ENCODE results near the gene RIOK3. TPM values are rescaled to one million over a fixed set of nuclear protein-coding genes. Genes with fewer than 3 reads are reported as not detected.

Gene RIOK3
- total and polyA plus RNA-seq, 2 experiments from 2014 or later: 63.6 to 83.7 TPM

DNA sequence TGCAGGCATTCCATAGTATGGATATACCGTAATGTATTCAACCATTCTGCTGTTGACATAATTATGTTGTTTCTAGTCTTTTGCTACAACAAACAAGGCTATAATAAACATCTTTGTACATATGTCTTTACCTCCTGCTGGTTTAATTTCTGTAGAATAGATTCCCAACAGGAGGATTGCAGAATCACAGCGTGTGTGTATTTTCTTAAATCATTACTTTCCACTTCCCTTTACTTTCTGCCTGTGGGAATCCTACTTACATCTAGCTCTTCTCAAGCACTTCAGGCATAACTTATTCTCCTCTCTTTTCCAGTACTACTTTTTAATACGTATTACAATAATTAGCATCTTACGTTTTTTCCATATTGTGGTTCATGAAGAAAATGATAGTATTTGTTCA, 13.0 kb upstream of the RIOK3 start:
- TF ChIP-seq, protein P1, sequence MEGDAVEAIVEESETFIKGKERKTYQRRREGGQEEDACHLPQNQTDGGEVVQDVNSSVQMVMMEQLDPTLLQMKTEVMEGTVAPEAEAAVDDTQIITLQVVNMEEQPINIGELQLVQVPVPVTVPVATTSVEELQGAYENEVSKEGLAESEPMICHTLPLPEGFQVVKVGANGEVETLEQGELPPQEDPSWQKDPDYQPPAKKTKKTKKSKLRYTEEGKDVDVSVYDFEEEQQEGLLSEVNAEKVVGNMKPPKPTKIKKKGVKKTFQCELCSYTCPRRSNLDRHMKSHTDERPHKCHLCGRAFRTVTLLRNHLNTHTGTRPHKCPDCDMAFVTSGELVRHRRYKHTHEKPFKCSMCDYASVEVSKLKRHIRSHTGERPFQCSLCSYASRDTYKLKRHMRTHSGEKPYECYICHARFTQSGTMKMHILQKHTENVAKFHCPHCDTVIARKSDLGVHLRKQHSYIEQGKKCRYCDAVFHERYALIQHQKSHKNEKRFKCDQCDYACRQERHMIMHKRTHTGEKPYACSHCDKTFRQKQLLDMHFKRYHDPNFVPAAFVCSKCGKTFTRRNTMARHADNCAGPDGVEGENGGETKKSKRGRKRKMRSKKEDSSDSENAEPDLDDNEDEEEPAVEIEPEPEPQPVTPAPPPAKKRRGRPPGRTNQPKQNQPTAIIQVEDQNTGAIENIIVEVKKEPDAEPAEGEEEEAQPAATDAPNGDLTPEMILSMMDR (IDR thresholded peaks at IDR 0.05; ENCODE audit: low read depth, low read length): no peak
- no peak overlapping the region for H3K27ac ChIP-seq

GRCh38 chr18:23442958-23443357, 10.1 kb upstream of the RIOK3 start:
- Histone ChIP-seq H3K9me3 (ENCODE audit: low read depth) (no peaks in the 10 kb centered on the region), H3K4me1 (ENCODE audit: low read depth) (no peaks in the 10 kb centered on the region), H3K4me3 (no peak overlapping the region), H3K27me3 (no peaks in the 10 kb centered on the region), H3K27ac (no peak overlapping the region), H3K36me3 (no peaks in the 10 kb centered on the region)
- TF ChIP-seq, protein P1 (IDR thresholded peaks at IDR 0.05; ENCODE audit: low read depth, low read length): no peak
- DNase-seq (ENCODE audit: low read depth in 1 of 2, low spot score in 1 of 2): no peak

More for the DNA sequence above, 13.0 kb upstream of the RIOK3 start:
- H3K4me1 ChIP-seq (ENCODE audit: low read depth): no peaks in the 10 kb centered on the region
- H3K27me3 ChIP-seq: no peaks in the 10 kb centered on the region
- no peak overlapping the region for H3K4me3 ChIP-seq
- no peak for DNase-seq (ENCODE audit: low read depth in 1 of 2, low spot score in 1 of 2)
- H3K9me3 ChIP-seq (ENCODE audit: low read depth): no peaks in the 10 kb centered on the region
- H3K36me3 ChIP-seq: no peaks in the 10 kb centered on the region

- Histone ChIP-seq H3K4me3 (no peak overlapping the region), H3K27me3 (no peaks in the 10 kb centered on the region), H3K36me3 (no peaks in the 10 kb centered on the region), H3K9me3 (ENCODE audit: low read depth) (no peaks in the 10 kb centered on the region), H3K4me1 (ENCODE audit: low read depth) (no peaks in the 10 kb centered on the region), H3K27ac (no peak overlapping the region)
- DNase-seq (ENCODE audit: low read depth in 1 of 2, low spot score in 1 of 2): no peak
- TF ChIP-seq, protein P1 (IDR thresholded peaks at IDR 0.05; ENCODE audit: low read depth, low read length): no peak
Observed at GRCh38 chr18:23448291-23448690, 4.8 kb upstream of the RIOK3 start.

DNA sequence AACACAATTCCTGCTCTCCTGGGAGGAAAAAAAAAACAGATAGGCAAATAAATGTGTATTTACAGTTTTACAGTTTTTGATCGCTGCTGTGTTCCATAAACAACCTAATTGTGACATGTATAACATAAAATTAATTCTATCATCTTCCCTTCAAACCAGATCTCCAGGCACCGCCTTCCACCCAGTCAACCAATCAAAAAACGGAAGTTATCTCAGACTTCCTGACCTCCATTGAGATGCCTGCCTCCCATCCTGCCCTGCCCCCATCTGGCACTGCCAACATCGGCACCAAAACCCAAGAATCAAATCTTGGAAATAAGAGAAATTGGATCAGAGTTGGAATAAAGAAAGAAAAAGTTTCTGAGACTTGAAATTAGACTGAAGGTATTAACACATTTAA, 3.1 kb upstream of the RIOK3 start:
- TF ChIP-seq, protein P1 (IDR thresholded peaks at IDR 0.05; ENCODE audit: low read depth, low read length): no peak
- Histone ChIP-seq H3K36me3 (no peaks in the 10 kb centered on the region), H3K27ac (no peak overlapping the region), H3K4me1 (ENCODE audit: low read depth) (peaks cover 8% of the 10 kb centered on the region), H3K27me3 (no peaks in the 10 kb centered on the region), H3K9me3 (ENCODE audit: low read depth) (no peaks in the 10 kb centered on the region), H3K4me3 (no peak overlapping the region)
- DNase-seq (ENCODE audit: low read depth in 1 of 2, low spot score in 1 of 2): no peak

DNA sequence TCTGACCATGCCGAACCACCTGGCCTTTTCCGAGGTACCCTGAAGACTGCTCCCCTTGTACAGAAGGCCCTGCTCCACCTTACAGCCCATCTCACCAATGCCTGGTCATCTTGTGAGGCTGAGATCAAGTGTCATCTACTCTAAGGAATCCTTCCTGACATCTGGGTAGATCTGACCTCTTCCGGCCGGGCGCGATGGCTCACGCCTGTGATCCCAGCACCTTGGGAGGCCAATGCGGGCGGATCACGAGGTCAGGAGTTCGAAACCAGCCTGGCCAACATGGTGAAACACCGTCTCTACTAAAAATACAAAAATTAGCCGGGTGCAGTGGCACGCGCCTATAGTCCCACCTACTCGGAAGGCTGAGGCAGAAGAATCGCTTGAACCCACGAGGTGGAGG, 2.1 kb upstream of the RIOK3 start:
- Histone ChIP-seq H3K4me3 (no peak overlapping the region), H3K27ac (no peak overlapping the region), H3K4me1 (ENCODE audit: low read depth) (peaks cover 8% of the 10 kb centered on the region), H3K36me3 (no peaks in the 10 kb centered on the region), H3K9me3 (ENCODE audit: low read depth) (no peaks in the 10 kb centered on the region), H3K27me3 (no peaks in the 10 kb centered on the region)
- TF ChIP-seq, protein P1 (IDR thresholded peaks at IDR 0.05; ENCODE audit: low read depth, low read length): no peak
- no peak for DNase-seq (ENCODE audit: low read depth in 1 of 2, low spot score in 1 of 2)

DNA sequence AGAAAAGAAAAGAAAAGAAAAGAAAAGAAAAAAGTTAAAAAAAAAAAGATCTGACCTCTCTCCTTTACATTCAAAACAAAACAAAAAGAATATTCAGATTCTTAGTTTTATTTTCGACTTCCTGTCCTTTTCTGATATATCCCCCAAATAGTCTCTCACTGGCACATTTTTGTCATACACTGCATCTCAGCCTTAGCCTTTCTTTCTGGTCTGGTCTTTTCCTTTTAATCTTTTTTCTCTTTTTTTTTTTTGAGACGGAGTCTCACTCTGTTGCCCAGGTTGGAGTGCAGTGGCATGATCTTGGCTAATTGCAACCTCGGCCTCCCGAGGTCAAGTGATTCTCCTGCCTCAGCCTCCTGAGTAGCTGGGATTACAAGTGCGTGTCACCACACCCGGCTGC, 1.6 kb upstream of the RIOK3 start:
- no peaks in the 10 kb centered on the region for H3K27me3 ChIP-seq
- peaks cover 8% of the 10 kb centered on the region for H3K4me1 ChIP-seq (ENCODE audit: low read depth)
- no peak for DNase-seq (ENCODE audit: low read depth in 1 of 2, low spot score in 1 of 2)
- TF ChIP-seq, protein P1 (IDR thresholded peaks at IDR 0.05; ENCODE audit: low read depth, low read length): no peak
- H3K36me3 ChIP-seq: no peaks in the 10 kb centered on the region
- H3K9me3 ChIP-seq (ENCODE audit: low read depth): no peaks in the 10 kb centered on the region
- H3K27ac ChIP-seq: no peak overlapping the region
- H3K4me3 ChIP-seq: no peak overlapping the region

All from cardiac muscle cell (in vitro differentiated cells and primary cell).